Panc1 (cell line): Measurements from ENCODE around the gene DCAF6.

Experiments used
- CTCF ChIP-seq: fragments of 450-650 bp; IDR thresholded peaks from 2 replicates; pipeline ENCODE4 v1.5.1; 2017; ENCODE audit warnings: mild to moderate bottlenecking
- POLR2AphosphoS5 ChIP-seq: IDR thresholded peaks from 2 replicates; pipeline ENCODE4 v1.6.1; 2012; ENCODE audit warnings: mild to moderate bottlenecking, low read depth, low read length, moderate library complexity
- REST ChIP-seq, 2 experiments: IDR thresholded peaks; 2 replicates each; pipeline ENCODE4 v1.6.1; 2011 to 2012; ENCODE audit warnings: low read depth in 2 of 2, control low read depth in 1 of 2, low read length in 1 of 2, mild to moderate bottlenecking in 1 of 2, moderate library complexity in 1 of 2; ENCODE audit not compliant: insufficient read depth in 1 of 2
- TCF7L2 ChIP-seq: IDR thresholded peaks from 2 replicates; pipeline ENCODE4 v1.6.1; 2011; ENCODE audit warnings: mild to moderate bottlenecking, low read depth, low read length, inconsistent platforms

- TF ChIP-seq CTCF (no peak), POLR2AphosphoS5 (no peak), REST (IDR thresholded peaks at IDR 0.05; ENCODE audit: insufficient read depth in 1 of 2, low read depth in 2 of 2, low read length in 1 of 2) (no peak), TCF7L2 (no peak)
Measured at GRCh38 chr1:167993720-167994119, 57.2 kb downstream of the DCAF6 start.
